Measurements from ENCODE around the gene USP22.
"Not testable (repeated sequence)": the region's sequence is repeated elsewhere in the genome, so short reads cannot be mapped to it uniquely, and the experiment has no call there.

USP22 gene

GRCh38 chr17:20986767-20987510 is 55.9 kb downstream of the USP22 start:
- FAIRE-seq = no peak

- no peak for FAIRE-seq
Observed at GRCh38 chr17:20983359-20983637, 59.5 kb downstream of the USP22 start.

GRCh38 chr17:20982589-20983358 is 60.0 kb downstream of the USP22 start:
- no peak for FAIRE-seq

- no peak for FAIRE-seq
Observed at GRCh38 chr17:20981046-20981920, 61.5 kb downstream of the USP22 start.

DNA sequence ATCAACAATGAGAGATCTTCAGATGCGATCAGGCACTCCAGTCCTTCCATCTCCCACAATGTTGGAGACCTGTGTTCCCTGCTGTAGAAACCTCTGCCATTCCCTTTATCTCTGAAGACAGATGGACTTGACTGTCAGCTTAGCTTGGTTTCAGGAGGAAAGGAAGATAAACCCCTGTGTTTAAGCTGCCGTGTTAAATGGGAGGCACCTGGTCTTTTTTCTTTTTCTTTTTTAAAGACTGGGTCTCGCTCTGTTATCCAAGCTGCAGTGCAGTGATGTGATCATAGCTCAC is 63.1 kb downstream of the USP22 start:
- FAIRE-seq = no peak

DNA sequence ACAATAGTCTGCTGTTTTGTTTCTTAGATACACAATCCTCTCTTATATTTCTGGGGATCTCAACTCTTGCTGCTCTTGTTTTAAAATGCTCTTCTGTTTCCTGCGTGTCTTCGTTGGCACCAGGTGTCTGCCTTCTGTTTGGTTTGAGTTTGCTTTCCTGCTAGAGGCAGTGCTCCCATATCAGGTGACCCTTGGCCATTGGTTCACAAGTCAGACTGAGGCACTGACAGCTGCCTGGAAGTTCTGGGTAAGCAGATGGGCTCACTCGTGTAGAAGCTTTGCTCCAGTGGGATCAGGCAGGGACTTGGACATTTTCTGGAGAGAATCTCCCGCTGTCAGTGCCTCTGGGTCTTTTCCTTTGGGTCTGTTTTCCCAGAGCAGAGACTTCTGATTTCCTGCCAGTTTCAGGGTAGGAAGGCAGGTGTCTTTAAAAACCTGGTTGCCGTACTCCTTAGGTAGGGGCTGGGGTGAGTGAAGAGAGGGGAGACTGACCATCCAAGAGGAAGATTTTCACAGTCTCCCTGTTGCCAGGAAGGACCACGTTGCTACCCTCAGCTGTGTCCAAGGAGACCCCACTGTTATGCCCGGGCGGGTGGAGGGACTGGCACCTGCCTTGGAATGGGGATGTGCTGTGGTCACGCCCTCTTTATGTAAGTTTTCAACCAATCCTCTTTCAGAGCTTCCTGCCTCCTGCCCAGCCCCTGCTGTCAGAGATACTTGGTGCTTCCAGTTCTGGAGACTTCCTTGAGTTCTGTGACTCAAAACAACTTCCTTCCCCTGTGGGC is 63.6 kb downstream of the USP22 start:
- FAIRE-seq = not testable (repeated sequence)

DNA sequence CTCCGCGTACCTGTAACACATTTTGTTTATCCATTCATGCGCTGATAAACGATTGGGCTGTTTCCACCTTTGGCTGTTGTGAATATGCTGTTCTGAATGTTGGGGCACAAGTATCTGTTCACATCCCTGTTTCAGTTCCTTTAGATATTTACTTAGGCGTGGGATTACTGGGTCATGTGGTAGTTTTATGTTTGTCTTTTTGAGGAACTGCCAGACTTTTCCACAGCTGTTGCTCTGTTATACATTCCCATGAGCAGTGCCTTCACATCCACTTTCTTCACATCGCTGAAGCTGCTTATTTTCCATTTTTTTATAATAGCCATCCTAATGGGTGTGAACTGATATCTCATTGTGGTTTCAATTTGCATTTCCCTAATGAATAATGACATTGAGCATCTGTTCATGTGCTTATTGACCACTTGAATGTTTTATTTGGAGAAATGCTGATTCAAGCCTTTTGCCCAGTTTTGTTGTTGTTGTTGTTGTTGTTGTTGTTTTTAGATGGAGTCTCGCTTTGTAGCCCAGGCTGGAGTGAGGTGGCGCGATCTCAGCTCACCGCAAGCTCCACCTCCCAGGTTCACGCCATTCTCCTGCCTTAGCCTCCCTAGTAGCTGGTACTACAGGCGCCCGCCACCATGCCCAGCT is 65.1 kb downstream of the USP22 start:
- FAIRE-seq = not testable (repeated sequence)

- no peak for FAIRE-seq
Observed at GRCh38 chr17:20975566-20975965, 67.2 kb downstream of the USP22 start.

DNA sequence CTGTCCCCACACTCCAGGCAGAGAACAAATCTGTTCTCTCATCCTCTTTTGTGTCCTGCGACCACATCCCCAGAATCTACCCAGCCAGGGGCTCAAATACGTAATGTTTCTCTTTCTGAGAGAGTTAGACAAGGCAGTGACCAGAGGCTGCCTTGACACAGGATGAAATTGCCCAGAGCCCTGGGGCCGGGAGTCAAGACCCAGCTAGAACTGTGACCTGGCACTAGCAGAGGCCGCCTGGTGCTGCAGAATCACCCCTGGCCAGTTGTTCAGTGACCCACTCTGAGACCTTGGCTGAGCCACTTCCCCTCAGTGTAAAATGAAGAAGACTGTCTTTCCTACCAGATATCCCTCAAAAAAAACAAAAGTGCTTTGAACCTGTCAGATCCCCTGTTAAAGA is 72.5 kb downstream of the USP22 start:
- FAIRE-seq = no peak

DNA sequence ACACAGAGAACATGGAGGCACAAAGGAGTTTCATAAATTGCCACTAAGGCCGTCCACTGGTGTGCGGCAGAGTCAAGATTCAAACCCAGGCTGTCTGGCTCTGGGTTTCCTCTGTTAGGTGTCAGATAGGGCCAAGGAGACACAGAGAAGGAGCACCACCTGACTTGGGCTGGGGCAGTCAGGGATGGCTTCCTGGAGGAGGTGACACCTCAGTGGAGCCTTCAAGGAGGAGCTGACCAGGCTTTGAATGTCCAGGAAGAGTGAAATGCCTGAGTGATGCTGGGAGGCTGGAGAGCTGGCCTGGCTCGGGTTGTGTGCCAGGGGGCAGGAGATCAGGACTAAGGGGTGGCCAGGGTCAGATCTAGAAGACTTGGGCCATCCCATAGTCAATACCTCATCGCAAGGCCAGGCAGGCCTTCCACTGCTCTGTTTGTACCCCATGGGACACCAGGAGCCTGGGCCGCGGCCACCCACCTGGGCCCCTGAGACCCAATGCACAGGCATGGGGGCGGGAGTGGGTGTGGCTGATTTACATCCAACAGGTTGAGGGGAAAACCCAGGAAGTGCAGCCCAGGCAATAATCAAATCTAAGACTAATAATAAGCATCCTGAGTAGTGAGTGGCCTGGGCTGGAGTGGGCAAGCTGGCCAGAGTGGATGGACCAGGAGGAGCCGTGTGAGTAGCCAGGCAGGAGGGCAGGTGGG is 73.7 kb downstream of the USP22 start:
- no peak for FAIRE-seq

- no peak for FAIRE-seq
Observed at GRCh38 chr17:20967776-20968175, 75.0 kb downstream of the USP22 start.

DNA sequence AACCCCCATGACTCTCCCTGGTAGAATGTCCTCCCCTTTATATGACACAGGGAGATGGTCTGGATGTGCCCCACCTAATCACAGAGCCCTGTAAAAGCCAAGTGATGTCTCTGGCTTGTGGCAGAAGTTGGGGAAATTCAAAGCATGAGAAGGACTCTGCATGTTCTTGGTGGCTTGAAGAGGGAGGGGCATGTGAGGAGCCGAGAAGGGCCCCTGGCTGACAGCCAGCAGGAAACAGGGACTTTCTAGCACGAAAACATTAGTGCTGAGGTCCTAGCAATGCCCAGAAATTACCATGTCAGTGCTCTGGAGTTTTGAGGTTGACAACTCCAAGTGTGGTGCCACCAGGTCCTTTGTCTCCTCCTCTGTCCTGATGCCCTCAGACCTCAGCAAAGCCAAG is 75.9 kb downstream of the USP22 start:
- no peak for FAIRE-seq

- no peak for FAIRE-seq
Observed at GRCh38 chr17:20965492-20965891, 77.3 kb downstream of the USP22 start.

GRCh38 chr17:20961586-20961985 is 81.2 kb downstream of the USP22 start:
- no peak for FAIRE-seq

DNA sequence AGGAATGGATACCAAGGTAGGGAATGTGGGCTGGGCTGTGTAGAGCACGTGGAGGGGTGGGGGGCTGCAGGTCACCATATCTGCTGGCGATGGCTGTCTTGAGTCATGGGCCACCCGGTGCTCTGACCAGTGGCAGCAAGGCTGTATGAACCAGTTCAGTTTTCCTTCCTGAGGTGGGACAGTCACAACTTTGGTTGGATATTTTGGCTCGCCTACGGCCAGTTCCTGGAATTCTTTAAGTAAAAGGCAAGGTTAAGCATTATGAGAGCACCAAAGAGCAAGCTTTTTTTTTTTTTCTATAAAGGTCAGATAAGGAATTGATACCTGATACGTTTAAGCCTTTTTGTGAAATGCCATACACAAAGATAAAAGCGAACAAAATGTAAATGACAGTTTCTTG is 81.9 kb downstream of the USP22 start:
- FAIRE-seq = no peak

DNA sequence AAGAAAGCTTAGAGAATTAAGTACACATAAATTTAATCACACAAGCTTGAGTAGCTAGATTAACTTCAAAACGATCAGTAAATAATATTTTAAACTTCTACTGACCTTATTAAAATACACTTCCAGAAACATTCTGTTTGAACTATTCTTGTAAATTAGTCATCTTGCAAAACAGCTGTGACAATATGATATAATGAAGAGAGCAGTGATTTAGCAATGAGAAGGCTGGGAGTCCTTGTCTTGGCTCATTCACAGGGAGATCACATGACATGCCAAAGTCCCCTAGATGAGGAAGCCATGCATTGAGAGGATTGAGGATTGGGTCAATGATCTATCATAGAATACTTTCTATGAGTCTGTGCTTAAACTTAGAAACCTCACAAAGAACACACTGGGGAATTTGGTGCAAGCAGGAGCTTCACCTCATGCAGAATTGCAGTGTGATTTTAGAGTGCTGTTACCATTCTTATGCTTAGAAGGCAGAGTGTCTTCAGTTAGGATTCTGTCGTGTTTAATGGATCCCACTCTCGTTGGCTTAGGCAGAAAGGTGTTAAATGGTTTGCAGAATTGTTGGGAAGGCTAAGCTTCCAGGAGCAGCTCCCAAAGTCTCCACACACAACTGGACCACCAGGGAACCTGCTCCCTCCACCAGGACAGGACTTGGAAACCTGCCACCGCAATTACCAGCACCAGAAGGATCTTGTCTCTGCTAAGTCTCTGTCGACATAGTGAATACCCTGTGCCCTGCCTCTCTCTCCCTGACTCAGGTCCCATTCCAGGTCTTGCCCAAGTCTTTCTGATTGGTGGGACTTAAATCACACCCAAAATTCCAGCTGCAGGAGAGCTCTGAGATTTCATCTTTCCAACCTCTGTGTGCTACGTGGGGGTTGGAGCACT is 87.1 kb downstream of the USP22 start:
- FAIRE-seq = peak; percentile 98

GRCh38 chr17:20954794-20955193 is 88.0 kb downstream of the USP22 start:
- peak; percentile 46 for FAIRE-seq

GRCh38 chr17:20952183-20952582 is 90.6 kb downstream of the USP22 start:
- no peak for FAIRE-seq
